K562 (cell line): ENCODE data around the gene OR2B2. TPM values are rescaled to one million over a fixed set of nuclear protein-coding genes. Genes with fewer than 3 reads are reported as not detected.
A peak's percentile ranks its signal among the peaks of the same experiment; 100 is the strongest.

ENCODE experiments used
- GATAD2B ChIP-seq: fragments of 450-650 bp; IDR thresholded peaks from 2 replicates; pipeline ENCODE4 v1.6.1; 2017; ENCODE audit warnings: mild to moderate bottlenecking, borderline replicate concordance
- MCM3 ChIP-seq: fragments of 450-650 bp; IDR thresholded peaks from 2 replicates; pipeline ENCODE4 v1.6.1; 2016
- PRPF4 ChIP-seq: fragments of 200-400 bp; formaldehyde crosslinking; IDR thresholded peaks from one replicate; pipeline ENCODE4 v1.6.1; 2017; ENCODE audit warnings: low read length, low read depth, mild to moderate bottlenecking; ENCODE audit not compliant: insufficient read depth, poor library complexity, severe bottlenecking
- SMC3 ChIP-seq: conservative IDR thresholded peaks from 2 replicates; pipeline ENCODE4 v1.6.1; 2011; ENCODE audit warnings: low read depth, low read length, improper control_type of control experiment; ENCODE audit not compliant: insufficient read depth
- SUPT5H ChIP-seq: fragments of 450-650 bp; IDR thresholded peaks from 2 replicates; pipeline ENCODE4 v1.6.1; 2016
- TEAD1 ChIP-seq, 2 experiments: fragments of 450-650 bp in 1 of 2; sonication (generic) in 1 of 2; formaldehyde crosslinking; IDR thresholded peaks; 2 replicates each; pipeline versions ENCODE4 v1.4.0 to v1.8.0; 2020 to 2022; ENCODE audit warnings: mild to moderate bottlenecking in 2 of 2, missing genetic modification reagents in 1 of 2
- ZNF668 ChIP-seq: fragments of 250-450 bp; sonication (Bioruptor Pico); IDR thresholded peaks from 2 replicates; pipeline ENCODE4 v1.8.0; 2022; ENCODE audit warnings: mild to moderate bottlenecking, inconsistent platforms
- polyA plus RNA-seq, 8 experiments: library from polyadenylated mRNA; depleted of rRNA in 4 of 8; stranded (reverse) in 5 of 8; unstranded in 3 of 8; fragments of >200 nt; fragmentation: Nextera tagmentation in 2 of 8; fragmentation: Illumina TruSeq in 1 of 8; extraction: Ambion mirVana in 2 of 8; extraction: Trizol in 1 of 8; gene quantifications; 2 replicates each; pipeline versions ENCODE4 v1.2.1 to v1.2.3, GENCODE V29; 2011 to 2014; ENCODE audit warnings: inconsistent platforms in 1 of 8, missing spikeins in 1 of 8
- total RNA-seq, 7 experiments: library from RNA; depleted of rRNA in 6 of 7; stranded (reverse); fragments of >200 nt in 6 of 7; fragmentation: Illumina TruSeq in 2 of 7; extraction: Trizol in 2 of 7; gene quantifications; 2 replicates each; pipeline versions ENCODE4 v1.2.1 to v1.2.3, GENCODE V29; 2011 to 2021; ENCODE audit warnings: low replicate concordance in 1 of 7
- TF ChIP-seq, protein P1 (sequence below), 3 experiments: fragments of 200-800 bp in 1 of 3; fragments of 250-450 bp in 1 of 3; fragments of 450-650 bp in 1 of 3; sonication (Bioruptor Pico) in 1 of 3; sonication (Bioruptor generic) in 1 of 3; formaldehyde crosslinking in 1 of 3; IDR thresholded peaks; 2 replicates each; pipeline versions ENCODE4 v1.6.1 to v1.8.0; 2016 to 2022; ENCODE audit warnings: mild to moderate bottlenecking in 2 of 3, missing genetic modification characterization in 2 of 3, missing compliant biosample characterization in 1 of 3, moderate library complexity in 1 of 3
- TF ChIP-seq, protein P2 (sequence below): fragments of 250-450 bp; sonication (Bioruptor Pico); IDR thresholded peaks from 2 replicates; pipeline ENCODE4 v1.4.0; 2020; ENCODE audit warnings: mild to moderate bottlenecking, moderate library complexity
- TF ChIP-seq, protein P3 (sequence below), 2 experiments: fragments of 450-650 bp; formaldehyde crosslinking in 1 of 2; IDR thresholded peaks; 2 replicates each; pipeline versions ENCODE4 v1.4.0 to v1.6.1; 2014 to 2020; ENCODE audit warnings: mild to moderate bottlenecking in 2 of 2, borderline replicate concordance in 1 of 2, low read depth in 1 of 2

OR2B2 gene
- total and polyA plus RNA-seq, 9 of the 15 experiments (the other 6 are each of a cell fraction or from before 2014, with no cell fraction given): 0.24 TPM; not detected in 8

- TF ChIP-seq, protein P1, sequence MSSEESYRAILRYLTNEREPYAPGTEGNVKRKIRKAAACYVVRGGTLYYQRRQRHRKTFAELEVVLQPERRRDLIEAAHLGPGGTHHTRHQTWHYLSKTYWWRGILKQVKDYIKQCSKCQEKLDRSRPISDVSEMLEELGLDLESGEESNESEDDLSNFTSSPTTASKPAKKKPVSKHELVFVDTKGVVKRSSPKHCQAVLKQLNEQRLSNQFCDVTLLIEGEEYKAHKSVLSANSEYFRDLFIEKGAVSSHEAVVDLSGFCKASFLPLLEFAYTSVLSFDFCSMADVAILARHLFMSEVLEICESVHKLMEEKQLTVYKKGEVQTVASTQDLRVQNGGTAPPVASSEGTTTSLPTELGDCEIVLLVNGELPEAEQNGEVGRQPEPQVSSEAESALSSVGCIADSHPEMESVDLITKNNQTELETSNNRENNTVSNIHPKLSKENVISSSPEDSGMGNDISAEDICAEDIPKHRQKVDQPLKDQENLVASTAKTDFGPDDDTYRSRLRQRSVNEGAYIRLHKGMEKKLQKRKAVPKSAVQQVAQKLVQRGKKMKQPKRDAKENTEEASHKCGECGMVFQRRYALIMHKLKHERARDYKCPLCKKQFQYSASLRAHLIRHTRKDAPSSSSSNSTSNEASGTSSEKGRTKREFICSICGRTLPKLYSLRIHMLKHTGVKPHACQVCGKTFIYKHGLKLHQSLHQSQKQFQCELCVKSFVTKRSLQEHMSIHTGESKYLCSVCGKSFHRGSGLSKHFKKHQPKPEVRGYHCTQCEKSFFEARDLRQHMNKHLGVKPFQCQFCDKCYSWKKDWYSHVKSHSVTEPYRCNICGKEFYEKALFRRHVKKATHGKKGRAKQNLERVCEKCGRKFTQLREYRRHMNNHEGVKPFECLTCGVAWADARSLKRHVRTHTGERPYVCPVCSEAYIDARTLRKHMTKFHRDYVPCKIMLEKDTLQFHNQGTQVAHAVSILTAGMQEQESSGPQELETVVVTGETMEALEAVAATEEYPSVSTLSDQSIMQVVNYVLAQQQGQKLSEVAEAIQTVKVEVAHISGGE (CRISPR knock-in tag; IDR thresholded peaks at IDR 0.05): peak in 1 of 3 experiments; percentile 50; a peak in 1 of 6 replicates
- TF ChIP-seq GATAD2B (peak; percentile 94; the same call in 1 of the 2 replicates), MCM3 (no peak), PRPF4 (peak; percentile 29), ZNF668 (CRISPR knock-in tag) (0 out of 2 replicates have a peak, but pooled peaks have one; percentile 9), SMC3 (no peak), SUPT5H (peak; percentile 12; the same call in 1 of the 2 replicates), TEAD1 (CRISPR knock-in tag; IDR thresholded peaks at IDR 0.05) (peak in 1 of 2 experiments; percentile 70; a peak in 1 of 4 replicates)
- TF ChIP-seq, protein P2, sequence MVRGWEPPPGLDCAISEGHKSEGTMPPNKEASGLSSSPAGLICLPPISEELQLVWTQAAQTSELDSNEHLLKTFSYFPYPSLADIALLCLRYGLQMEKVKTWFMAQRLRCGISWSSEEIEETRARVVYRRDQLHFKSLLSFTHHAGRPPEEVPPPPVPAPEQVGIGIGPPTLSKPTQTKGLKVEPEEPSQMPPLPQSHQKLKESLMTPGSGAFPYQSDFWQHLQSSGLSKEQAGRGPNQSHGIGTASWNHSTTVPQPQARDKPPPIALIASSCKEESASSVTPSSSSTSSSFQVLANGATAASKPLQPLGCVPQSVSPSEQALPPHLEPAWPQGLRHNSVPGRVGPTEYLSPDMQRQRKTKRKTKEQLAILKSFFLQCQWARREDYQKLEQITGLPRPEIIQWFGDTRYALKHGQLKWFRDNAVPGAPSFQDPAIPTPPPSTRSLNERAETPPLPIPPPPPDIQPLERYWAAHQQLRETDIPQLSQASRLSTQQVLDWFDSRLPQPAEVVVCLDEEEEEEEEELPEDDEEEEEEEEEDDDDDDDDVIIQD (CRISPR knock-in tag): no peak
- TF ChIP-seq, protein P3, sequence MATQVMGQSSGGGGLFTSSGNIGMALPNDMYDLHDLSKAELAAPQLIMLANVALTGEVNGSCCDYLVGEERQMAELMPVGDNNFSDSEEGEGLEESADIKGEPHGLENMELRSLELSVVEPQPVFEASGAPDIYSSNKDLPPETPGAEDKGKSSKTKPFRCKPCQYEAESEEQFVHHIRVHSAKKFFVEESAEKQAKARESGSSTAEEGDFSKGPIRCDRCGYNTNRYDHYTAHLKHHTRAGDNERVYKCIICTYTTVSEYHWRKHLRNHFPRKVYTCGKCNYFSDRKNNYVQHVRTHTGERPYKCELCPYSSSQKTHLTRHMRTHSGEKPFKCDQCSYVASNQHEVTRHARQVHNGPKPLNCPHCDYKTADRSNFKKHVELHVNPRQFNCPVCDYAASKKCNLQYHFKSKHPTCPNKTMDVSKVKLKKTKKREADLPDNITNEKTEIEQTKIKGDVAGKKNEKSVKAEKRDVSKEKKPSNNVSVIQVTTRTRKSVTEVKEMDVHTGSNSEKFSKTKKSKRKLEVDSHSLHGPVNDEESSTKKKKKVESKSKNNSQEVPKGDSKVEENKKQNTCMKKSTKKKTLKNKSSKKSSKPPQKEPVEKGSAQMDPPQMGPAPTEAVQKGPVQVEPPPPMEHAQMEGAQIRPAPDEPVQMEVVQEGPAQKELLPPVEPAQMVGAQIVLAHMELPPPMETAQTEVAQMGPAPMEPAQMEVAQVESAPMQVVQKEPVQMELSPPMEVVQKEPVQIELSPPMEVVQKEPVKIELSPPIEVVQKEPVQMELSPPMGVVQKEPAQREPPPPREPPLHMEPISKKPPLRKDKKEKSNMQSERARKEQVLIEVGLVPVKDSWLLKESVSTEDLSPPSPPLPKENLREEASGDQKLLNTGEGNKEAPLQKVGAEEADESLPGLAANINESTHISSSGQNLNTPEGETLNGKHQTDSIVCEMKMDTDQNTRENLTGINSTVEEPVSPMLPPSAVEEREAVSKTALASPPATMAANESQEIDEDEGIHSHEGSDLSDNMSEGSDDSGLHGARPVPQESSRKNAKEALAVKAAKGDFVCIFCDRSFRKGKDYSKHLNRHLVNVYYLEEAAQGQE (IDR thresholded peaks at IDR 0.05; ENCODE audit: borderline replicate concordance): 0 out of 2 replicates have a peak, but pooled peaks have one; percentile 19
- TF ChIP-seq, protein P3 (CRISPR knock-in tag; IDR thresholded peaks at IDR 0.05; ENCODE audit: low read depth): no peak
These were observed 18.1 kb downstream of the OR2B2 start (continued) for GRCh38 chr6:27893836-27894807.
